Daoy (cell line): ENCODE data around the gene PROSER3. TPM values are rescaled to one million over a fixed set of nuclear protein-coding genes. Genes with fewer than 3 reads are reported as not detected.
"Not testable (repeated sequence)": the region's sequence is repeated elsewhere in the genome, so short reads cannot be mapped to it uniquely, and the experiment has no call there.

Source experiments
- DNase-seq: peaks from one replicate; pipeline ENCODE4 v3.0.0-alpha.2; 2015; ENCODE audit warnings: low read depth
- total RNA-seq: library from RNA; depleted of rRNA; stranded (reverse); fragments of >200 nt; shearing (Covaris generic); gene quantifications from 2 replicates; pipeline ENCODE4 v1.2.3, GENCODE V29; 2014

The PROSER3 gene
- total RNA-seq, 1 experiment from 2014 or later, result 3.2 TPM

DNA sequence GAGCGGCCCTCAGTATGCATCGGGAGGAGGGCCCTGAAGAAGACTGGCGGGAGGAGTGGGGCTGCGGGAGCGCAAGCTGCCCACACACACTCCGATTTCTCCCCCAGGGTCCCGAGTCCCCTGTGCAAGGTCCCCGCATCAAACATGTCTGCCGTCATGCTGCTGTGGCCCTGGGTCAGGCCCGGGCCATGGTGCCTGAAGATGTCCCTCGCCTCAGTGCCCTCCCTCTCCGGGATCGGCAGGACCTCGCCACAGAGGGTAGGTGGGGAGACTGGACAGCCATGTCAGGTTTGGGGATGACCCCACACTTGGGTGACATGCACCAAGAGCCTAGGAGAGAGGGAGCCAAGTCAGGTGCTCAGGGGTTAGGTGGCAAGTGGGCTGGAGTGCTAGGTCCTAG lies 35.5 kb upstream of the PROSER3 start:
- DNase-seq, result no peak

DNA sequence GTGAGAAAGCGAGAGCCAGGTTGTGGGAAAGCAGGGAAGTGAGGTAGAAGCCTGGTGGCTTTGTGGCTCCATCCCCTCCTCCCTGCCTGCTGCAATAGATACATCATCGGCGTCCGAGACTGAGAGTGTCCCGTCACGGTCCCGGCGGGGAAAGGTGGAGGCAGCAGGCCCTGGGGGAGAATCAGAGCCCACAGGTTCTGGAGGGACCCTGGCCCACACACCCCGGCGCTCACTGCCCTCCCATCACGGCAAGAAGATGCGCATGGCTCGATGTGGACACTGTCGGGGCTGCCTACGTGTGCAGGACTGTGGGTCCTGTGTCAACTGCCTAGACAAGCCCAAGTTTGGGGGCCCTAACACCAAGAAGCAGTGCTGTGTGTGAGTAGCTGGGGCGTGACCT lies 35.1 kb upstream of the PROSER3 start:
- no peak for DNase-seq

DNA sequence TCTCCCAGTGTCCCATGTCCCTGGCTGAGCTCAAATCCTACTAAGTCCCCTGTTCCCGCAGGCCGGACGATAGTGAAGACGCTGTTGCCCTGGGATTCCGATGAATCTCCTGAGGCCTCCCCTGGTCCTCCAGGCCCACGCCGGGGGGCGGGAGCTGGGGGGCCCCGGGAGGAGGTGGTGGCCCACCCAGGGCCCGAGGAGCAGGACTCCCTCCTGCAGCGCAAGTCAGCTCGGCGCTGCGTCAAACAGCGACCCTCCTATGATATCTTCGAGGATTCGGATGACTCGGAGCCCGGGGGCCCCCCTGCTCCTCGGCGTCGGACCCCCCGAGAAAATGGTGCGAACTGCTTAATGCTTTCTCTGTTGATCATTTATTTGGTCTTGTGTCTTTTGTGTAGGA lies 34.3 kb upstream of the PROSER3 start:
- no peak for DNase-seq

DNA sequence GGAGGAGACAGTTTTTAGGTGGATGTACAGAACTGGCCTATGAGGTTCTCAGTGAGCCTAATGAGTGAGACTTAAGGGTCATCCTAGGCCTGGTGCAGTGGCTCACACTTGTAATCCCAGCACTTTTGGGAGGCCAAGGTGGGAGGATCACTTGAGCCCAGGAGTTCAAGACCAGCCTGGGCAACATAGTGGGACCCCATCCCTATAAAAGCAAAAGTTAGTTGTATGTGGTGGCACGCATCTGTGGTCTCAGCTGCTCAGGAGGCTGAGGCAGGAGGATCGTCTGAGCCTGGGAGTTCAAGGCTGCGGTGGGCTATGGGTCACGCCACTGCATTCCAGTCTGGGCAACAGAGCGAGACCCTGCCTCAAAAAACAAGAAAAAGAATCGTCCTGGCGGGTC lies 33.8 kb upstream of the PROSER3 start:
- not testable (repeated sequence) for DNase-seq

DNA sequence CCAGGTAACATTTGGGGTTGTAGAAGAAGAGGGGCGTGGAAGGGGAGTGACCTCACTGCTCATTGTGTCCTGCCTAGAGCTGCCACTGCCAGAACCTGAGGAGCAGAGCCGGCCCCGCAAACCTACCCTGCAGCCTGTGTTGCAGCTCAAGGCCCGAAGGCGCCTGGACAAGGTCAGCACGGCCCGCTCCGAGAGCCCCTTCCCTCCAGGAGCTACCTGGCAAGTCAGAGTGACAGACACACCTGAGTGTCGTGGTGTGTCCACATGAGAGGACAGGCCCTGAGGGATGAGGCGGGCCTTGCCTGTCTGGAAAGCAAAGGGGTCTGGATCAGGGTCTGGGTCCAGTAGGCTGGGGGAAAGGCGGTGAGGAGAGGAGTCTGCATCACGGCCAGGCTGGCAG lies 33.4 kb upstream of the PROSER3 start:
- no peak for DNase-seq

DNA sequence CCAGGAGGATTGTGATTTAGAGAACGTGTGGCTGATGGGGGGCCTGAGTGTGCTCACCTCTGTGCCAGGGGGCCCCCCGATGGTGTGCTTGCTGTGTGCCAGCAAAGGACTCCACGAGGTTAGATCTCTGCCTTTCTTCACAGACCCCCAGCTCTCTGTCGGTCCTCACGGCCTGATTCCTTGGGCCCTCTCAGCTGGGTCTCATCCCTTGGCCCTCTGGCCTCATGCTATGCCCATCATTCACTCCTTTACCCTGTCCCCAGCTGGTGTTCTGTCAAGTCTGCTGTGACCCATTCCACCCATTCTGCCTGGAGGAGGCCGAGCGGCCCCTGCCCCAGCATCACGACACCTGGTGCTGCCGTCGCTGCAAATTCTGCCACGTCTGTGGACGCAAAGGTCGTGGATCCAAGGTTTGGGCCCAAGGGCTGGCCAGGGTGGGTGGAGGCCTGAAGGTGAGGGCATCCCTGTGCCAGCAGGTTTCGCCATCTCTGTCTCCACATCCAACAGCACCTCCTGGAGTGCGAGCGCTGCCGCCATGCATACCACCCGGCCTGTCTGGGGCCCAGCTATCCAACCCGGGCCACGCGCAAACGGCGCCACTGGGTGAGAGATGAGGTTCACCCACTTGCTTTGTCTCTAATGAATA lies 32.6 kb upstream of the PROSER3 start:
- no peak for DNase-seq

DNA sequence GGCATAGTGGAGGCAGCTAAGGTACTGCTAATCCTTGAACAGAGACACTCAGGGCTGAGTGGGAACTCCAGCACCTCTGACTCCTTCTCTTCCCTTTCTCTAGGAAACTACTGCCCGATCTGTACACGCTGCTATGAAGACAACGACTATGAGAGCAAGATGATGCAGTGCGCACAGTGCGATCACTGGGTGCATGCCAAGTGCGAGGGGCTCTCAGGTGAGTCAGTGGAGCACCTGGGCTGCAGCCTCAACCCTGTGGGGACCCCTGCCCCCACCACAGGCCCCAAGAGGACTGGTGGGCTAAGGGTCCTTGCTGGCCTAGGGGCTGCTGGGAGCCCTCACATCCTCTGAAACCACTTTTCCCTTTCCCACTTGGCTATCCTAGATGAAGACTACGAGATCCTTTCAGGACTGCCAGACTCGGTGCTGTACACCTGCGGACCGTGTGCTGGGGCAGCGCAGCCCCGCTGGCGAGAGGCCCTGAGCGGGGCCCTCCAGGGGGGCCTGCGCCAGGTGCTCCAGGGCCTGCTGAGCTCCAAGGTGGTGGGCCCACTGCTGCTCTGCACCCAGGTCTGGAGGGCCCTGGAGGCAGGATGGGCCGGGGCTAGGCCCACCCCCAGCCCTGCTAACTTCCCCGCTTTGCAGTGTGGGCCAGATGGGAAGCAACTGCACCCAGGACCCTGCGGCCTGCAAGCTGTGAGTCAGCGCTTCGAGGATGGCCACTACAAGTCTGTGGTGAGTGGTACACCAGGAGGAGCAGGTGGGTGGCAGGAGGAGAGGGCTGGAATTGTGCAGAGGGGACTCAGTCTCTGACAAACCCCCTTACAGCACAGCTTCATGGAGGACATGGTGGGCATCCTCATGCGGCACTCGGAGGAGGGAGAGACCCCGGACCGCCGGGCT lies 30.7 kb upstream of the PROSER3 start:
- DNase-seq, result no peak

DNA sequence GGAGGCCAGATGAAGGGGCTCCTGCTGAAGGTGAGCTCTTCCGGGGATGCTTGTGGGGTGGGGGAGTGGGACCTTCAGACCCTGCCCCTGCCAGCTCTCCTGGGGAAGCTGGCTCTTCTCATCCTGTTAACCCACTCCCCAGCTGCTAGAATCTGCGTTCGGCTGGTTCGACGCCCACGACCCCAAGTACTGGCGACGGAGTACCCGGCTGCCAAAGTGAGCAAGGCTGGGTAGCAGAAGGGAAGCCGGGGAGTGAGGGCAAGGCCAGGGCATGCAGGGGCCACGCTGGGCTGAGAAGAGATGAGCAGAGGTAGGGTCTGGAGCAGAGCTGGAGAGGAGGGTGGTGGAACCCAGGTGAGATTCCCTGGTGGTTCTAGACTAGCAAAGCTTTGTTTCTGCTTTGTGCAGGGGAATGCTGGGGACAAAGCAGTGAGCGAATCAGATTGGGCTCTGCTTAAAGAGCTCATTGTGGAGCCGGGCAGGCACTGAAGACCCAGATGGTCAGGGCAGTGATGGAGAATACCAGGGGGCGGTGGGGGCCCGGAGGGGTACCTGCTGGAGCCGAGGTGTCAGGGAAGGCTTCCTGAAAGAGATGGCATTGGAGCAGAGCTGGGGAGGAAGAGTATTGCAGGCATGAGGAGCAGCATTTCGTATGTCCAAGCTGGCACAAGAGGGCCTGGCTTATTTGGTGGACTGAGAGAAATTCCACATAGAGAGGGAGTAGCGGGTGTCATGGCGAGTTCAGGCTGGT lies 29.8 kb upstream of the PROSER3 start:
- DNase-seq, result no peak

DNA sequence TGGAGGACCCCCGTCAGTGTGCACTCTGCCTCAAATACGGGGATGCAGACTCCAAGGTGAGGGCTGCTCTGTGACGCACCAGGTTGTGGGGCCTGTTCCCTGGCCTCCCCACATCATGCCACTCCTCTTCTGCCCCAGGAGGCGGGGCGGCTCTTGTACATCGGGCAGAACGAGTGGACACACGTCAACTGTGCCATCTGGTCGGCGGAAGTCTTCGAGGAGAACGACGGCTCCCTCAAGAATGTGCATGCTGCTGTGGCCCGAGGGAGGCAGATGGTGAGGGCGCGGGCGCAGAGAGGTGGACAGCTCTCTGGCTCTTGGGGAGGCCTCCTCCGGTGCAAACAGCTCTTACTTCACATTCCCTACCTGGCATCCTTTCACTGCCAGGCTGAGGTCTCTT lies 29.0 kb upstream of the PROSER3 start:
- DNase-seq, result no peak

DNA sequence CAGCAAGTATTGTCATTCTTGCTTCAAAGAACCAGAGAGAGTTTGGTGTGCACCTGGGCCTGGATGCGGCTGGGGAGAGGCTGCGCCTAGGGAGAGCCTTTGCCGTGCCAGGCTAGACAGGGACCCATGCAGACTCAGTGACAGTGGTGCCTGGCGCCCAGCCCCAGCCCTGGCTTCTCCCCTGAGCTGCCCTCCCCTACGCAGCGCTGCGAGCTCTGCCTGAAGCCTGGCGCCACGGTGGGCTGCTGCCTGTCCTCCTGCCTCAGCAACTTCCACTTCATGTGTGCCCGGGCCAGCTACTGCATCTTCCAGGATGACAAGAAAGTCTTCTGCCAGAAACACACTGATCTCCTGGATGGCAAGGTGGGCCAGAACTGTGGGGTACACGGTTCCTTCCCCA lies 28.2 kb upstream of the PROSER3 start:
- DNase-seq, result no peak

DNA sequence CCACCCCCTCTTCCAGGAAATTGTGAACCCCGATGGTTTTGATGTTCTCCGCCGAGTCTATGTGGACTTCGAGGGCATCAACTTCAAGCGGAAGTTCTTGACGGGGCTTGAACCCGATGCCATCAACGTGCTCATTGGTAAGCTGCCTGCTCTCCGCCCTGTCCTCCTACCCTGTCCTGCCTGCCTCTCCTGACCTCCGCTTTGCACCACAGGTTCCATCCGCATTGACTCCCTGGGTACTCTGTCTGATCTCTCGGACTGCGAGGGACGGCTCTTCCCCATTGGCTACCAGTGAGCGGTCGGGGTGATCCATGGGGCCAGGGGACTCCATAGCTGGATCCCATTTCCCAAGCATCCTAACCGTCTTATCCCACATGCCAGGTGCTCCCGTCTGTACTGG lies 27.6 kb upstream of the PROSER3 start:
- DNase-seq, result no peak

DNA sequence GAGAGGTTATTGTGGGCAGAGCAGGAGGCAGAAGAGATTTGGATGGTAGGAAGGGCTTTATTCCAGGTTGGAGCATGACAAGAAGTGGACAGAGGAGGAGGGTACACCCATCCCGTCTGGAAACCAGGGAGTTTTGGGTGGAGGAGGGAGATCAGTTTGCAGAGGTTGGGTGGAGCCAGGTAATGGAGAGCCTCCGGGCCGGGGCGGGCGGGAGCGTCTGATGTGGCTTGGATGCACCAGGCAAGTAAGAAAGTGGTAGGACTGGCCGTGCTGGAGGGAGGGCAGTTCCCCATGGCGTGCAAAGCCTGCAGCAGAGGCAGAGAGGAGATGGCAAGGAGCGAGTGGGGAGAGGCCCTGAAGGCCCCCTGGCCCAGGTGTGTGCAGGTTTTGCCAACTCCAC lies 26.6 kb upstream of the PROSER3 start:
- no peak for DNase-seq

DNA sequence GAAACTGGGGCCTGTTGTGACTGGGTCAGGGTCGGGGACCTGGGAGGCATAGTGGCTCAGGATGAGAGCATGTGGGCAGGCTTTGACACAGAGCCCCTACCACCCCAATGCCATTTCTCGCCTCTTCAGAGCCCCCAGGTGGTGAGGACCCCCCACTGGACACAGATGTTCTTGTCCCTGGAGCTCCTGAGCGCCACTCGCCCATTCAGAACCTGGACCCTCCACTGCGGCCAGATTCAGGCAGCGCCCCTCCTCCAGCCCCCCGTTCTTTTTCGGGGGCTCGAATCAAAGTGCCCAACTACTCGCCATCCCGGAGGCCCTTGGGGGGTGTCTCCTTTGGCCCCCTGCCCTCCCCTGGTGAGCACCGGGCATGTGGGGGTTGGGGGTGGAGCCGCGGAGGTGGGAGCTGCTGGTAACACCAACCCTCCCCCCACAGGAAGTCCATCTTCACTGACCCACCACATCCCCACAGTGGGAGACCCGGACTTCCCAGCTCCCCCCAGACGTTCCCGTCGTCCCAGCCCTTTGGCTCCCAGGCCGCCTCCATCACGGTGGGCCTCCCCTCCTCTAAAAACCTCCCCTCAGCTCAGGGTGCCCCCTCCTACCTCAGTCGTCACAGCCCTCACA lies 26.1 kb upstream of the PROSER3 start:
- DNase-seq, result no peak

DNA sequence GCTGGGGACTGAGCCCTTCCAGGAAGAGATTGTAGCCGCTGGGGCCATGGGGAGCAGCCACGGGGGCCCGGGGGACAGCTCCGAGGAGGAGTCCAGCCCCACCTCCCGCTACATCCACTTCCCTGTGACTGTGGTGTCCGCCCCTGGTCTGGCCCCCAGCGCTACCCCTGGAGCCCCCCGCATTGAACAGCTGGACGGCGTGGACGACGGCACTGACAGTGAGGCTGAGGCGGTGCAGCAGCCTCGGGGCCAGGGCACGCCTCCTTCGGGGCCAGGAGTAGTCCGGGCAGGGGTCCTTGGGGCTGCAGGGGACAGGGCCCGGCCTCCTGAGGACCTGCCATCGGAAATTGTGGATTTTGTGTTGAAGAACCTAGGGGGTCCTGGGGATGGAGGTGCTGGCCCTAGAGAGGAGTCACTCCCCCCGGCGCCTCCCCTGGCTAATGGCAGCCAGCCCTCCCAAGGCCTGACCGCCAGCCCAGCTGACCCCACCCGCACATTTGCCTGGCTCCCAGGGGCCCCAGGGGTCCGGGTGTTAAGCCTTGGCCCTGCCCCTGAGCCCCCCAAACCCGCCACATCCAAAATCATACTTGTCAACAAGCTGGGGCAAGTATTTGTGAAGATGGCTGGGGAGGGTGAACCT lies 25.3 kb upstream of the PROSER3 start:
- no peak for DNase-seq

DNA sequence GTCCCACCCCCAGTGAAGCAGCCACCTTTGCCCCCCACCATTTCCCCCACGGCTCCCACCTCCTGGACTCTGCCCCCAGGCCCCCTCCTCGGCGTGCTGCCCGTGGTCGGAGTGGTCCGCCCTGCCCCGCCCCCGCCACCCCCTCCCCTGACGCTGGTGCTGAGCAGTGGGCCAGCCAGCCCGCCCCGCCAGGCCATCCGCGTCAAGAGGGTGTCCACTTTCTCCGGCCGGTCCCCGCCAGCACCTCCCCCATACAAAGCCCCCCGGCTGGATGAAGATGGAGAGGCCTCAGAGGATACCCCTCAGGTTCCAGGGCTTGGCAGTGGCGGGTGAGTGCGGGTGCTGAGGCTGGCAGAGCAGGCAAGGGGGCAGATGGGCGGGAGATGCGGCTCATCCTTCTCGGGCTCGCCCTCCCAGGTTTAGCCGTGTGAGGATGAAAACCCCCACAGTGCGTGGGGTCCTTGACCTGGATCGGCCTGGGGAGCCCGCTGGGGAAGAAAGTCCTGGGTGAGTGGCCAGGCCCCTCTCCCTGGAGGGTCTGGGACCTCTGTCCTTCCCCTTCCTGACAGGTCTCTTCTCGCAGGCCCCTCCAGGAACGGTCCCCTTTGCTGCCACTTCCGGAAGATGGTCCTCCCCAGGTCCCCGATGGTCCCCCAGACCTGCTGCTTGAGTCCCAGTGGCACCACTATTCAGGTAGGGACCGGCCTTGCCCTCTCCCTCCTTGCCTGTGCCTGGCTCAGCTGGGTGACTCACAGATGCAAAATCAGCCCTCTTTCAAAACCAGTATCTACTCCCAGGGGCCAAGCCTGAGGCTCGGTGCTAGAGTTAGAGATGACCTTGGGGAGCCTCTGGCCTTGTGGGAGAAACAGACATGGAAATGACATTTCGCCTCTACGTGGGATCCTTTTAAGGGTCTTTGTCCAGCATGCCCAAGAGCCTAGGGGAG lies 24.5 kb upstream of the PROSER3 start:
- no peak for DNase-seq

DNA sequence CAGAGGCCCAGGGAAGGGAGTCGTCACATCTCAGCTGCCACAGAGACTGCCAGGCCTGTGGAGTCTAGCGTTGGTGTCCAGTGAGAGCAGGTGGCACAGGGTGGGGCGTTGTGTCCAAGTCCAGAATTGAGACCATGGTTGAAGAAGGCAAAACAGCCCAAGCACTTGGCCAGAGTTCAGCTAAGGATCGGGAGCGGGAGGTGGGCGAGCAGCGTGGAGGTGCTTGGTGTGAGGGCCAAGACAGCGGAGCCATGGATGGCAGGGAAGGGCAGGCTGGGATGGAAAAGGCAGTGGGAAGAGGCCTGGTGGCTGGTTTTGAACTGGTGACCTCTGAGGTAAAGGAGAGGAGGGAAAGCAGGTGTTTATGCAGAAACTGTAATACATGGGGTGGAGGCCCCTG lies 23.7 kb upstream of the PROSER3 start:
- no peak for DNase-seq

DNA sequence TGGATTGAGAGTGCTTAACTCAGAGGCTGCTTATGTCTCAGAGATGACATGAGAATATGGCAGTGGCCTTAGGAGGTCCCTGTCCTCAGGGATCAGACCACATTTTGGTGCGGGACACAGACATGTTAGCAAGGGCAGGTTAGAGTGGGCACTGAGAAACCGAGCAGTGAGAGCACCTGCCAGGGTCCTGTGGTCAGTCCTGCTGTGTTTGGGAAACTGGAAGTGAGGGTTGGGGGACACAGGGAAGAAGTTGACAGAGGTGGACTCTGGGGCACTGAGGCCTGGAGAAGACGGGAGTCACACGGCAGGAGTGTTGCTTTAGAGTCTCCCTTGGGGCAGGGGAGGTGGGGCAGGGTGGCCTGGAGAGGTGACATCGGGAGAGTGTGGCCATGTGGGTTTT lies 23.1 kb upstream of the PROSER3 start:
- no peak for DNase-seq

DNA sequence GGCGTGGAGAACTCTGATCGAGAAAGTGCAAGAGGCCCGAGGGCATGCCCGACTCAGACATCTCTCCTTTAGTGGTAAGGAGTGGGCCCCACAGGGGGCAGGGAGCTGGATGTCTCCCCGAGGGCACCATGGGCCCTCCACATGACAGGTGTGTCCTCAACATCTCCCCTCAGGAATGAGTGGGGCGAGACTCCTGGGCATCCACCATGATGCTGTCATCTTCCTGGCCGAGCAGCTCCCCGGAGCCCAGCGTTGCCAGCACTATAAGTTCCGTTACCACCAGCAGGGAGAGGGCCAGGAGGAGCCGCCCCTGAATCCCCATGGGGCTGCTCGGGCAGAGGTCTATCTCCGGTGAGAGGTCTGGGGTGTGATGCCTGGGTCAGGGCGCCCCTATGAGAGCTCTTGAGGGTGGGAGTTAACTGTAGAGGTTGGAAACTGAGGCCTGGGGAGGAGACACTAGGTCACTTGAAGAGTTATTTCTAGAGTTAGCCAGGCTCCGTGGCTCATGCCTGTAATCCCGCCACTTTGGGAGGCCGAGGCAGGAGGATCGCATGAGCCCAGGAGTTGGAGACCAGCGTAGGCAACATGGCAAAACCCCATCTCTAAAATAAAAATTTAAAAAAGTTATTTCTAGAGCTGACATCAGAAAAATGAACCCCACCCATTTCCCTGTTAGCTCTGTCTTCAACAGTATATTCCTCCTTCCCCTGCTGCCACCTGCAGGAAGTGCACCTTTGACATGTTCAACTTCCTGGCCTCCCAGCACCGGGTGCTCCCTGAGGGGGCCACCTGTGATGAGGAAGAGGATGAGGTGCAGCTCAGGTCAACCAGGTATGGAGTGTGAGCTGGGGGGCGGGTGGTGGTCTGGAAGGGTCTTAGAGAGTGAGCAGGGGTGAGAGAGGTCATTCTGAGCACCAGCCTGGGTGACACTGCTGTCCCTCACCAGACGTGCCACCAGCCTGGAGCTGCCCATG lies 20.8 kb upstream of the PROSER3 start:
- DNase-seq, result no peak
